GM23248 (cell line): ENCODE results near the gene PAPPA. TPM values are rescaled to one million over a fixed set of nuclear protein-coding genes. Genes with fewer than 3 reads are reported as not detected.

Experiments used
- DNase-seq: peaks from one replicate; pipeline ENCODE4 v3.0.0-alpha.2; 2015
- H2AFZ ChIP-seq: fragments of 200-600 bp; sonication (generic); 2 replicates; pipeline ENCODE4 v1.6.1; 2016; ENCODE audit warnings: antibody characterized with exemption
- H3F3A ChIP-seq: fragments of 200-600 bp; sonication (generic); 2 replicates; pipeline ENCODE4 v1.6.1; 2016; ENCODE audit warnings: mild to moderate bottlenecking, antibody characterized with exemption, mixed run types; ENCODE audit not compliant: insufficient read depth
- H3K27ac ChIP-seq: fragments of 200-600 bp; sonication (generic); 2 replicates; pipeline ENCODE4 v1.5.1; 2016; ENCODE audit warnings: mild to moderate bottlenecking
- H3K27me3 ChIP-seq: fragments of 200-600 bp; sonication (generic); replicated peaks from 2 replicates; pipeline ENCODE4 v1.6.1; 2016; ENCODE audit warnings: mild to moderate bottlenecking; ENCODE audit not compliant: insufficient read depth
- H3K36me3 ChIP-seq: fragments of 200-600 bp; sonication (generic); 2 replicates; pipeline ENCODE4 v1.6.1; 2016; ENCODE audit warnings: low read depth, mild to moderate bottlenecking
- H3K4me1 ChIP-seq: fragments of 200-600 bp; sonication (generic); 2 replicates; pipeline ENCODE4 v1.6.1; 2016; ENCODE audit warnings: mild to moderate bottlenecking; ENCODE audit not compliant: insufficient read depth
- H3K4me2 ChIP-seq: fragments of 200-600 bp; sonication (generic); one replicate; pipeline ENCODE4 v1.6.1; 2016; ENCODE audit warnings: mild to moderate bottlenecking; ENCODE audit not compliant: unreplicated experiment
- H3K4me3 ChIP-seq: fragments of 200-600 bp; sonication (generic); 2 replicates; pipeline ENCODE4 v1.5.1; 2016; ENCODE audit warnings: mild to moderate bottlenecking
- H3K79me2 ChIP-seq: fragments of 200-600 bp; sonication (generic); 2 replicates; pipeline ENCODE4 v1.6.1; 2016; ENCODE audit warnings: mild to moderate bottlenecking; ENCODE audit not compliant: insufficient read depth
- H3K9ac ChIP-seq: fragments of 200-600 bp; sonication (generic); 2 replicates; pipeline ENCODE4 v1.6.1; 2016; ENCODE audit warnings: mild to moderate bottlenecking
- H3K9me2 ChIP-seq: fragments of 200-600 bp; sonication (generic); 2 replicates; pipeline ENCODE4 v1.6.1; 2016; ENCODE audit warnings: mixed run types, mild to moderate bottlenecking, moderate library complexity; ENCODE audit not compliant: insufficient read depth
- H3K9me3 ChIP-seq: fragments of 200-600 bp; sonication (generic); one replicate; pipeline ENCODE4 v1.6.1; 2017; ENCODE audit warnings: low read depth
- H4K20me1 ChIP-seq: fragments of 200-600 bp; sonication (generic); 2 replicates; pipeline ENCODE4 v1.6.0; 2016; ENCODE audit not compliant: insufficient read depth
- EZH2 ChIP-seq: fragments of 200-600 bp; sonication (generic); IDR thresholded peaks from 2 replicates; pipeline ENCODE4 v1.6.1; 2018; ENCODE audit warnings: antibody characterized with exemption, mild to moderate bottlenecking; ENCODE audit not compliant: insufficient read depth, poor library complexity, severe bottlenecking
- EZH2phosphoT487 ChIP-seq: fragments of 200-600 bp; sonication (generic); IDR thresholded peaks from 2 replicates; pipeline ENCODE4 v1.6.1; 2018; ENCODE audit warnings: antibody characterized with exemption, moderate library complexity, mild to moderate bottlenecking, low read depth; ENCODE audit not compliant: insufficient read depth
- WGBS, 2 experiments: methylation state at CpG; one replicate each; pipeline ENCODE4 v1.1.6; 2015 to 2017; ENCODE audit warnings: low lambda C conversion rate in 2 of 2, low coverage in 1 of 2; ENCODE audit errors: missing lambda C conversion rate in 2 of 2; 5-methylcytosine and 5-hydroxymethylcytosine counted together
- in situ Hi-C: fragments of 300-500 bp; cut with MboI; formaldehyde crosslinking; loops from 2 replicates; pipeline ENCODE4 v1.15.0; 2020
- polyA plus RNA-seq: library from polyadenylated mRNA; unstranded; fragments of >200 nt; fragmentation: Nextera tagmentation; extraction: Ambion mirVana; gene quantifications from 2 replicates; pipeline ENCODE4 v1.2.1, GENCODE V29; 2016
- total RNA-seq: library from RNA; depleted of rRNA; stranded (reverse); fragments of >200 nt; shearing (Covaris generic); gene quantifications from 2 replicates; pipeline ENCODE4 v1.2.3, GENCODE V29; 2014

PAPPA gene
- total and polyA plus RNA-seq, 2 experiments from 2014 or later, result 8.7 to 30.3 TPM

DNA sequence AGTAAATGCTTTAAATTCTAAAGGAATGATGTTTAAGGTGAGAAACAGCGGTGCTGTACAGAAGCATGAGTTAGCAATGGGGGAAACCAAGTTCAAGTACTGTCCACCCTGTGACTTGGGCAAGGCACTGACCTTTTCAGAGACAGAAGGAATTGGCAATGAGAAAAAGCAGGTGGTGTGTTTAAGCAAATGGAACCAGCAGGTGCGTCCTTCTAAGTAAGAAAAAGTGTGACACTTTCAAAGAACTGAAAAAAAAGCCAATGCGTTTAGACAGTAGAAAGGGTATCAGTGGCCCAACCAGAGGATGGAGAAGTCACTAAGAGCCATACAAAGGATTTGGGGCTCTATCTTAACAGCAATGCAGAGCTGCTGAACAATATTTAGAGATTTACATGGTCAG lies 250.6 kb downstream of the PAPPA start:
- Histone ChIP-seq H2AFZ (no peak overlapping the region), H3K27me3 (no peaks in the 10 kb centered on the region), H3K79me2 (no peaks in the 10 kb centered on the region), H4K20me1 (no peaks in the 10 kb centered on the region), H3K36me3 (peaks cover 15% of the 10 kb centered on the region; the same call in 1 of the 2 replicates), H3K9me3 (no peaks in the 10 kb centered on the region), H3K4me2 (no peak overlapping the region), H3K9ac (no peak overlapping the region), H3F3A (peaks cover 16% of the 10 kb centered on the region), H3K4me3 (no peak overlapping the region), H3K9me2 (no peaks in the 10 kb centered on the region), H3K4me1 (no peaks in the 10 kb centered on the region), H3K27ac (no peak overlapping the region)
- in situ Hi-C loops, result no loop called here
- no peak for TF ChIP-seq EZH2
- no peak for TF ChIP-seq EZH2phosphoT487
- 96 to 100% methylated on average over 3 of the region's 3 CpGs for WGBS, 2 experiments
- no peak for DNase-seq

DNA sequence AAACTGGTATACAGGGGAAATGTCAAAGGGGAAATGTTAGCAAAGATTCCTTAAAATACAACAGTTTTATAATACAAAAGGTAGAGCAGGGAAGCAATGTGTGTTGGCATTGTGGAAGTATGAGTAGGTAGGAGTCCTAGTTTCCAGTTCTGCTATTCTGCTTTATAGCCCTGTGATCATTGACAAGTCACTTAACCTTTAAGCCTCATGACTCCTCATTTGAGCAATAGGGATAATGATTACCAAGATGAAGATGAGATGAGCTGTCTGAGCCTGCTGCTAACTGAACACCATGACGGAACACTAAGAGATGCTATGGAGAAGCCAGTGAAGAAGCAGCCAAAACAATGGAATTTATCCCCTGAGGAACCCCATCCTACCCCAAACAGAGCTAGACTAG lies 251.7 kb downstream of the PAPPA start:
- no peak overlapping the region for H3K4me3 ChIP-seq
- H3K9ac ChIP-seq, result no peak overlapping the region
- H3K4me1 ChIP-seq, result no peaks in the 10 kb centered on the region
- TF ChIP-seq EZH2phosphoT487 (no peak), EZH2 (no peak)
- H3K27me3 ChIP-seq, result no peaks in the 10 kb centered on the region
- no peak overlapping the region for H3K27ac ChIP-seq
- H4K20me1 ChIP-seq, result no peaks in the 10 kb centered on the region
- H3K9me2 ChIP-seq, result no peaks in the 10 kb centered on the region
- WGBS, 2 experiments, result 89 to 100% methylated on average over 1 of the region's 1 CpG
- H3F3A ChIP-seq, result 0 out of 2 replicates have a peak, but pooled peaks cover 10% of the 10 kb centered on the region
- DNase-seq, result no peak
- H3K4me2 ChIP-seq, result no peak overlapping the region
- H3K36me3 ChIP-seq, result 0 out of 2 replicates have a peak, but pooled peaks cover 9% of the 10 kb centered on the region
- H2AFZ ChIP-seq, result no peak overlapping the region
- no peaks in the 10 kb centered on the region for H3K9me3 ChIP-seq
- no peaks in the 10 kb centered on the region for H3K79me2 ChIP-seq
- in situ Hi-C loops, result no loop called here

DNA sequence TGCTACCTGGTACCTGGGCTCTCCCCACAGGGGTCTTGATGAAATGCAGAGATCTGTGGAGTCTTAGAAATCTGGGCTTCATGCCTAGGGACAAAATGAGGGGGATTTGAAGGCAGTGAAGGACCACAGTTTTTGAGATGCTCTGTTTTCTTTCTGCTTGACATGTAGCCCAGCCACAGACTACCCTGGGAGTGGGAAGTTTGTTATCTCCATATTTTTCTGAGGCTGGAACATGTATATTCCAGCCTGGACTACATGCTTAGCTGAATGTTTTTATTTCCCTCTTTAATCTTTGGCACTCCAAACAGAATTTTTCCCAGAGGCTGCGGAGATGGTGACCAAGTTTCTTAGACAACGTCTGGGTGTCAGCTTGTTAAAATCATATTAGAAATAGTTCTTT lies 252.9 kb downstream of the PAPPA start:
- in situ Hi-C loops, result no loop called here
- Histone ChIP-seq H4K20me1 (no peaks in the 10 kb centered on the region), H3K4me3 (no peak overlapping the region), H3K4me1 (no peaks in the 10 kb centered on the region), H3K9ac (no peak overlapping the region), H2AFZ (no peak overlapping the region), H3K9me3 (no peaks in the 10 kb centered on the region), H3K27me3 (no peaks in the 10 kb centered on the region), H3F3A (0 out of 2 replicates have a peak, but pooled peaks cover 10% of the 10 kb centered on the region), H3K9me2 (no peaks in the 10 kb centered on the region), H3K36me3 (no peaks in the 10 kb centered on the region), H3K27ac (no peak overlapping the region), H3K4me2 (no peak overlapping the region), H3K79me2 (no peaks in the 10 kb centered on the region)
- 53 to 57% methylated on average over 2 of the region's 2 CpGs for whole genome bisulfite sequencing, 2 experiments
- DNase-seq, result no peak
- no peak for TF ChIP-seq EZH2
- no peak for TF ChIP-seq EZH2phosphoT487

DNA sequence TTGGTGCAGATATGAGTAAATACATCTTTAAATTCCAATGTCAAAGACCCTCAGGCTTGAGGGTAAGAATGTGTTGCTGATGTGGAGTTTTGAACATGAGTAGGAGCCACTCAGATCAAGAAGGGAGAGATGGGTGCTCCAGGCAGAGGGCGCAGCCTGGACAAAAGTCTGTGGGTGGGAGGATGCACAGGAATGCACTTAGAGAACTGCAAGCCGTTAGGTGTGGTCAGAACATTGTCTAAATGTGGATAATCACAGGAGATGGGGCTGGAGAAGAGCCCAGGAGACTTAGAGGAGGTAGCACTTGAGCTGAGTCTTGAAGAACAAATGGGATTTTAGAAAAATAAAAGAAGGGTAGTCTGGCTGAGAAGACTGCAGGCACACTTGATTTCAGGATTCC lies 255.5 kb downstream of the PAPPA start:
- Histone ChIP-seq H3K9me3 (no peaks in the 10 kb centered on the region), H3K27ac (no peak overlapping the region), H3K9me2 (no peaks in the 10 kb centered on the region), H3F3A (0 out of 2 replicates have a peak, but pooled peaks cover 1% of the 10 kb centered on the region), H4K20me1 (no peaks in the 10 kb centered on the region), H3K4me2 (no peak overlapping the region), H3K36me3 (no peaks in the 10 kb centered on the region), H3K79me2 (no peaks in the 10 kb centered on the region), H3K27me3 (no peaks in the 10 kb centered on the region), H2AFZ (no peak overlapping the region), H3K4me3 (no peak overlapping the region), H3K9ac (no peak overlapping the region), H3K4me1 (no peaks in the 10 kb centered on the region)
- DNase-seq, result no peak
- no peak for TF ChIP-seq EZH2
- no peak for TF ChIP-seq EZH2phosphoT487
- 85 to 97% methylated on average over 2 of the region's 2 CpGs for WGBS, 2 experiments
- in situ Hi-C loops, result no loop called here

DNA sequence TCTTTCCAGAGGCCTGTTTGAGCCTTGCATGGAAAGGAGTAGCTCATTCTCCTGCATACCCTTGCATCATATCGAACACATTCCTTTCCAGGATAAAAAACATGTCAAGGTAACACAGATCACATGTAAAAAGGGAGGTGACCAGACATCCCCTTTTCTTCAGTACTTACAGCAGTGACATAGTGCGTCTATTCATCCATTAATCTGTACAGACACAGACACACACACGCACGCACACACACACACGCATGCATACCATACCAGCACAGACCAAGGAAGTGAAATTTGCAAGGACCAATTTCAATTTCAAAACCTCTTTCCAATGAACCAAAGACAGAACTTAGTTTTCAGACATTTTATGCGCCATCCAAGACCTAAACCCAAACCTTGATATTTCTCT lies 256.0 kb downstream of the PAPPA start:
- no peak for TF ChIP-seq EZH2
- TF ChIP-seq EZH2phosphoT487, result no peak
- Histone ChIP-seq H3K9ac (no peak overlapping the region), H4K20me1 (no peaks in the 10 kb centered on the region), H3K9me3 (no peaks in the 10 kb centered on the region), H3K36me3 (no peaks in the 10 kb centered on the region), H3K4me1 (no peaks in the 10 kb centered on the region), H3K27me3 (no peaks in the 10 kb centered on the region), H2AFZ (no peak overlapping the region), H3K9me2 (no peaks in the 10 kb centered on the region), H3K27ac (no peak overlapping the region), H3K79me2 (no peaks in the 10 kb centered on the region), H3F3A (no peaks in the 10 kb centered on the region), H3K4me3 (no peak overlapping the region), H3K4me2 (no peak overlapping the region)
- WGBS, 2 experiments, result 84% methylated on average over 6 of the region's 6 CpGs
- in situ Hi-C loops, result no loop called here
- DNase-seq, result no peak
